ENCODE data around the gene RAP1GAP2. TPM values are rescaled to one million over a fixed set of nuclear protein-coding genes. Genes with fewer than 3 reads are reported as not detected.
"Not testable (repeated sequence)": the region's sequence is repeated elsewhere in the genome, so short reads cannot be mapped to it uniquely, and the experiment has no call there.

Gene RAP1GAP2
- total and polyA plus RNA-seq, 8 donors, result 11.8 to 92.4 (median 31.0) TPM

GRCh38 chr17:2995886-2996809 lies 199.9 kb downstream of the RAP1GAP2 start:
- no peaks in the 10 kb centered on the region for H3K9me3 ChIP-seq
- H3K4me3 ChIP-seq, result no peak overlapping the region
- peak in 1 of 2 donors; percentile 67 for DNase-seq
- 44 to 65% (median 53%) methylated on average over 15 to 17 of the region's 17 CpGs for WGBS, 5 donors
- H3K27ac ChIP-seq, result peak overlapping the region; percentile 68 to 87 (median 76)
- peaks cover 6 to 60% (median 36%) of the 10 kb centered on the region in 4 donors for H3K36me3 ChIP-seq
- H3K4me1 ChIP-seq, result peaks cover 19 to 31% (median 24%) of the 10 kb centered on the region in 4 donors
- no peak for TF ChIP-seq POLR2A (IDR thresholded peaks at IDR 0.05)
- TF ChIP-seq POLR2AphosphoS5 (IDR thresholded peaks at IDR 0.05), result peak; percentile 8 to 47 (median 42)
- TF ChIP-seq CTCF (IDR thresholded peaks at IDR 0.05), result no peak
- no peak for TF ChIP-seq EP300 (IDR thresholded peaks at IDR 0.05)
- intact Hi-C loops (cut with DNase I; ENCODE audit: low total_unique reads), result no loop called here
- H3K27me3 ChIP-seq, result no peaks in the 10 kb centered on the region

- TF ChIP-seq EP300 (IDR thresholded peaks at IDR 0.05), result no peak
- Histone ChIP-seq H3K27me3 (no peaks in the 10 kb centered on the region), H3K4me3 (no peak overlapping the region), H3K36me3 (peaks cover 3 to 56% (median 27%) of the 10 kb centered on the region in 4 donors), H3K4me1 (peaks cover 22 to 38% (median 27%) of the 10 kb centered on the region in 4 donors), H3K9me3 (no peaks in the 10 kb centered on the region), H3K27ac (peak overlapping the region; percentile 68 to 87 (median 76))
- intact Hi-C loops (cut with DNase I; ENCODE audit: low total_unique reads), result no loop called here
- DNase-seq, result no peak
- WGBS, 5 donors, result 71 to 91% (median 80%) methylated on average over 11 of the region's 11 CpGs
Observed at GRCh38 chr17:2996810-2997670, 200.8 kb downstream of the RAP1GAP2 start.

GRCh38 chr17:2998469-2998901 lies 202.2 kb downstream of the RAP1GAP2 start:
- intact Hi-C loops (cut with DNase I; ENCODE audit: low total_unique reads), result not testable (repeated sequence)

GRCh38 chr17:3002538-3003295 lies 206.5 kb downstream of the RAP1GAP2 start:
- intact Hi-C loops (cut with DNase I; ENCODE audit: low total_unique reads), result no loop called here
- Histone ChIP-seq H3K27me3 (no peaks in the 10 kb centered on the region), H3K9me3 (no peaks in the 10 kb centered on the region), H3K27ac (peak overlapping the region; percentile 87 to 94 (median 88)), H3K36me3 (peaks cover 12 to 44% (median 24%) of the 10 kb centered on the region in 4 donors), H3K4me3 (no peak overlapping the region), H3K4me1 (peaks cover 34 to 44% (median 40%) of the 10 kb centered on the region in 4 donors)
- peak; percentile 44 to 67 for DNase-seq
- TF ChIP-seq EP300 (IDR thresholded peaks at IDR 0.05) (no peak), POLR2A (IDR thresholded peaks at IDR 0.05) (no peak), CTCF (IDR thresholded peaks at IDR 0.05) (no peak), POLR2AphosphoS5 (IDR thresholded peaks at IDR 0.05) (no peak)
- WGBS, 5 donors, result 55 to 63% (median 62%) methylated on average over 11 to 14 of the region's 14 CpGs

More at GRCh38 chr17:2998469-2998901, 202.2 kb downstream of the RAP1GAP2 start:
- DNase-seq, H3K27me3 ChIP-seq, H3K4me3 ChIP-seq, H3K27ac ChIP-seq, H3K9me3 ChIP-seq: not testable (repeated sequence)
- Histone ChIP-seq H3K36me3 (peaks cover 0 to 47% (median 21%) of the 10 kb centered on the region in 4 donors), H3K4me1 (peaks cover 36 to 52% (median 42%) of the 10 kb centered on the region in 4 donors)
- WGBS, 5 donors, result 84 to 98% (median 95%) methylated on average over 9 of the region's 9 CpGs
